Mesenchymal stem cell (in vitro differentiated cells and primary cell): ENCODE data around the gene ANO10.
"Not testable (repeated sequence)": the region's sequence is repeated elsewhere in the genome, so short reads cannot be mapped to it uniquely, and the experiment has no call there.

Experiments used
- DNase-seq: peaks from one replicate; pipeline ENCODE4 v3.0.0-alpha.2; 2013
- H2AFZ ChIP-seq: one replicate; pipeline ENCODE4 v1.6.1; 2013; ENCODE audit warnings: low read depth, mild to moderate bottlenecking, control low read depth, inconsistent platforms, low read length, moderate library complexity
- H2AK5ac ChIP-seq: 2 replicates; pipeline ENCODE4 v1.6.1; 2013; ENCODE audit warnings: low read length, moderate library complexity, mild to moderate bottlenecking, inconsistent platforms; ENCODE audit not compliant: severe bottlenecking
- H2BK120ac ChIP-seq: one replicate; pipeline ENCODE4 v1.6.1; 2013; ENCODE audit warnings: low read depth, mild to moderate bottlenecking, inconsistent platforms, low read length, moderate library complexity
- H2BK12ac ChIP-seq, 2 experiments: one replicate each; pipeline ENCODE4 v1.6.1; 2013; ENCODE audit warnings: inconsistent platforms in 2 of 2, low read length in 2 of 2, mild to moderate bottlenecking in 2 of 2, moderate library complexity in 2 of 2, control low read depth in 1 of 2
- H2BK15ac ChIP-seq: one replicate; pipeline ENCODE4 v1.6.1; 2013; ENCODE audit warnings: mild to moderate bottlenecking, low read depth, inconsistent platforms; ENCODE audit not compliant: poor library complexity, severe bottlenecking
- H2BK5ac ChIP-seq: 2 replicates; pipeline ENCODE4 v1.6.1; 2013; ENCODE audit warnings: low read depth, mild to moderate bottlenecking, low read length, control low read depth, inconsistent platforms; ENCODE audit not compliant: poor library complexity, severe bottlenecking
- H3K14ac ChIP-seq, 2 experiments: one replicate each; pipeline ENCODE4 v1.6.1; 2013; ENCODE audit warnings: inconsistent platforms in 2 of 2, low read length in 2 of 2, control low read depth in 1 of 2, mild to moderate bottlenecking in 1 of 2, moderate library complexity in 1 of 2
- H3K18ac ChIP-seq, 2 experiments: one replicate each; pipeline ENCODE4 v1.6.1; 2013; ENCODE audit warnings: inconsistent platforms in 2 of 2, low read length in 2 of 2, control low read depth in 1 of 2, low read depth in 1 of 2, mild to moderate bottlenecking in 1 of 2
- H3K23ac ChIP-seq, 2 experiments: one replicate each; pipeline ENCODE4 v1.6.1; 2013; ENCODE audit warnings: inconsistent platforms in 2 of 2, low read length in 2 of 2, mild to moderate bottlenecking in 2 of 2, moderate library complexity in 2 of 2, control low read depth in 1 of 2
- H3K27ac ChIP-seq: 2 replicates; pipeline ENCODE4 v1.5.1; 2013; ENCODE audit warnings: mild to moderate bottlenecking, moderate library complexity, low read length, control low read depth, inconsistent platforms; ENCODE audit not compliant: poor library complexity, severe bottlenecking
- H3K27me3 ChIP-seq, 2 experiments: 2 replicates each; pipeline versions ENCODE4 v1.6.1 to v1.7.0; 2013; ENCODE audit warnings: low read length in 2 of 2, mild to moderate bottlenecking in 2 of 2, moderate library complexity in 2 of 2, control low read depth in 1 of 2, inconsistent platforms in 1 of 2; ENCODE audit not compliant: control insufficient read depth in 1 of 2, insufficient read depth in 1 of 2
- H3K36me3 ChIP-seq, 2 experiments: 2 replicates each; pipeline versions ENCODE4 v1.6.1 to v1.7.0; 2013; ENCODE audit warnings: low read length in 2 of 2, control low read depth in 1 of 2, inconsistent platforms in 1 of 2, low read depth in 1 of 2, mild to moderate bottlenecking in 1 of 2; ENCODE audit not compliant: insufficient read depth in 2 of 2, control insufficient read depth in 1 of 2
- H3K4ac ChIP-seq, 2 experiments: one replicate each; pipeline ENCODE4 v1.6.1; 2013; ENCODE audit warnings: inconsistent platforms in 2 of 2, low read length in 2 of 2, mild to moderate bottlenecking in 2 of 2, moderate library complexity in 2 of 2, control low read depth in 1 of 2, low read depth in 1 of 2
- H3K4me1 ChIP-seq: 2 replicates; pipeline ENCODE4 v1.6.1; 2013; ENCODE audit warnings: low read depth, low read length, control low read depth; ENCODE audit not compliant: control insufficient read depth, insufficient read depth
- H3K4me2 ChIP-seq: 2 replicates; pipeline ENCODE4 v1.6.1; 2013; ENCODE audit warnings: low read length, mild to moderate bottlenecking, inconsistent platforms; ENCODE audit not compliant: poor library complexity, severe bottlenecking
- H3K4me3 ChIP-seq, 2 experiments: 2 replicates each; pipeline versions ENCODE4 v1.5.1 to v1.7.0; 2013; ENCODE audit warnings: low read length in 2 of 2, mild to moderate bottlenecking in 2 of 2, control low read depth in 1 of 2, low read depth in 1 of 2; ENCODE audit not compliant: insufficient read depth in 1 of 2
- H3K79me1 ChIP-seq: replicated peaks from 2 replicates; pipeline ENCODE4 v1.6.1; 2013; ENCODE audit warnings: mild to moderate bottlenecking, control low read depth, low read length, inconsistent platforms; ENCODE audit not compliant: poor library complexity, severe bottlenecking
- H3K9ac ChIP-seq: 2 replicates; pipeline ENCODE4 v1.7.0; 2013; ENCODE audit warnings: mild to moderate bottlenecking, low read length, moderate library complexity
- H3K9me3 ChIP-seq: 2 replicates; pipeline ENCODE4 v1.7.0; 2013; ENCODE audit warnings: mild to moderate bottlenecking, low read length; ENCODE audit not compliant: control insufficient read depth
- H4K8ac ChIP-seq: one replicate; pipeline ENCODE4 v1.6.1; 2013; ENCODE audit warnings: inconsistent platforms, mild to moderate bottlenecking, low read length, moderate library complexity
- H4K91ac ChIP-seq: one replicate; pipeline ENCODE4 v1.6.1; 2013; ENCODE audit warnings: mild to moderate bottlenecking, low read length, inconsistent platforms
- WGBS: methylation state at CpG from one replicate; pipeline ENCODE4 v1.1.7; 2013; ENCODE audit warnings: mixed read lengths; 5-methylcytosine and 5-hydroxymethylcytosine counted together

The ANO10 gene

GRCh38 chr3:43361077-43361476, 260.7 kb downstream of the ANO10 start:
- peaks cover 2% of the 10 kb centered on the region for H3K4me1 ChIP-seq
- no peak overlapping the region for H2AFZ ChIP-seq
- H2BK12ac ChIP-seq = no peak overlapping the region
- no peak overlapping the region for H3K4me3 ChIP-seq
- no peak overlapping the region for H3K23ac ChIP-seq
- H3K36me3 ChIP-seq = peaks cover 13 to 30% of the 10 kb centered on the region in 2 experiments
- peaks cover 3% of the 10 kb centered on the region for H3K9me3 ChIP-seq
- H2BK15ac ChIP-seq = no peak overlapping the region
- no peak overlapping the region for H2AK5ac ChIP-seq
- H3K79me1 ChIP-seq = no peaks in the 10 kb centered on the region
- H4K8ac ChIP-seq = no peak overlapping the region
- H3K4me2 ChIP-seq = no peak overlapping the region
- no peak overlapping the region for H2BK5ac ChIP-seq
- 89% methylated on average over 4 of the region's 5 CpGs for WGBS
- no peak overlapping the region for H2BK120ac ChIP-seq
- no peaks in the 10 kb centered on the region for H3K27me3 ChIP-seq
- no peak overlapping the region for H3K18ac ChIP-seq
- H4K91ac ChIP-seq = no peak overlapping the region
- H3K9ac ChIP-seq = no peak overlapping the region
- DNase-seq = no peak
- no peak overlapping the region for H3K4ac ChIP-seq
- no peak overlapping the region for H3K14ac ChIP-seq
- no peak overlapping the region for H3K27ac ChIP-seq

GRCh38 chr3:43356033-43356432, 265.8 kb downstream of the ANO10 start:
- not testable (repeated sequence) for H3K4me1 ChIP-seq, H2AK5ac ChIP-seq, H3K23ac ChIP-seq, H2BK120ac ChIP-seq, H4K91ac ChIP-seq, H2BK15ac ChIP-seq, H3K4me3 ChIP-seq, H3K4ac ChIP-seq, H3K9ac ChIP-seq, H4K8ac ChIP-seq, H3K18ac ChIP-seq, DNase-seq, H2BK12ac ChIP-seq, H3K4me2 ChIP-seq, H3K27me3 ChIP-seq, H3K36me3 ChIP-seq, H2AFZ ChIP-seq, H3K27ac ChIP-seq, H2BK5ac ChIP-seq, H3K14ac ChIP-seq, H3K79me1 ChIP-seq
- WGBS = 99% methylated on average over 2 of the region's 2 CpGs
- peaks cover 47% of the 10 kb centered on the region for H3K9me3 ChIP-seq

- H3K4ac ChIP-seq = no peak overlapping the region
- H2BK120ac ChIP-seq = no peak overlapping the region
- peaks cover 5 to 25% of the 10 kb centered on the region in 2 experiments for H3K36me3 ChIP-seq
- no peak overlapping the region for H3K4me2 ChIP-seq
- H3K9me3 ChIP-seq = peaks cover 50% of the 10 kb centered on the region
- H2AFZ ChIP-seq = no peak overlapping the region
- H2BK12ac ChIP-seq = no peak overlapping the region
- peak overlapping the region in 1 of 2 experiments; percentile 14 for H3K4me3 ChIP-seq
- H3K18ac ChIP-seq = no peak overlapping the region
- H3K9ac ChIP-seq = no peak overlapping the region
- H3K14ac ChIP-seq = no peak overlapping the region
- no peak overlapping the region for H3K27ac ChIP-seq
- no peak overlapping the region for H2AK5ac ChIP-seq
- H3K4me1 ChIP-seq = no peaks in the 10 kb centered on the region
- no peak overlapping the region for H2BK15ac ChIP-seq
- peaks cover 2% of the 10 kb centered on the region for H3K79me1 ChIP-seq
- 77% methylated on average over 4 of the region's 4 CpGs for WGBS
- H4K91ac ChIP-seq = no peak overlapping the region
- H2BK5ac ChIP-seq = no peak overlapping the region
- H3K23ac ChIP-seq = no peak overlapping the region
- no peak overlapping the region for H4K8ac ChIP-seq
- no peak for DNase-seq
- H3K27me3 ChIP-seq = no peaks in the 10 kb centered on the region
Observed at GRCh38 chr3:43353923-43354670, 267.7 kb downstream of the ANO10 start.

DNA sequence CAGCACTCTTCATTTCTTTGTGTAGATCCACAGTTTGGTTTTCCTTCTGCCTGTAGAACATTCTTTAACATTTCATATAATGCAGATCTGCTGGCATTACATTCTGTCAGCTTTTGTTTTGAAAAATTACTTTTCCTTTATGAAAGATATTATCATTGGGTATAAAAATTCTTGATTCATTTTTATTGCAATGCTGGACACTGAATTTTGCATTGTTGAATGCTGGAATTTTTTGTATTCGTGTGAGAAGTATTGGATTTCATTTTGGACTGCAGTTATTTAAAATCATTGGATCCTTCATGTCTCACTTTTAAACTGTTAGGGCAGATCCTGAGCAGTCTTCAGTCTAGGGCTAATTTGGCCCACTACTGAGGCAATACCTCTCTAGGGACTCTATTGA, 268.4 kb downstream of the ANO10 start:
- Histone ChIP-seq H2BK5ac (no peak overlapping the region), H3K36me3 (peaks cover 10 to 32% of the 10 kb centered on the region in 2 experiments), H2BK12ac (no peak overlapping the region), H2AK5ac (no peak overlapping the region), H4K91ac (no peak overlapping the region), H3K23ac (no peak overlapping the region), H4K8ac (no peak overlapping the region), H3K9me3 (peaks cover 50% of the 10 kb centered on the region), H2AFZ (no peak overlapping the region), H3K9ac (no peak overlapping the region), H3K27ac (no peak overlapping the region), H3K4me1 (no peaks in the 10 kb centered on the region), H2BK120ac (no peak overlapping the region), H3K4me2 (no peak overlapping the region), H3K14ac (no peak overlapping the region), H3K4me3 (no peak overlapping the region), H3K79me1 (peaks cover 2% of the 10 kb centered on the region), H3K4ac (no peak overlapping the region), H2BK15ac (no peak overlapping the region), H3K27me3 (no peaks in the 10 kb centered on the region), H3K18ac (no peak overlapping the region)
- WGBS = 100% methylated on average over 1 of the region's 1 CpG
- no peak for DNase-seq
